ENCODE data around the gene SAT1. TPM values are rescaled to one million over a fixed set of nuclear protein-coding genes. Genes with fewer than 3 reads are reported as not detected.
A peak's percentile ranks its signal among the peaks of the same experiment; 100 is the strongest.
"Not testable (repeated sequence)": the region's sequence is repeated elsewhere in the genome, so short reads cannot be mapped to it uniquely, and the experiment has no call there.

The SAT1 gene
- 100 to 1,000 TPM; 154 to 192 TPM for total RNA-seq
- long read RNA-seq, donor 1, transcript SAT1-204 (6 exons, 1,065 nt) = major isoform, 17 of 29 reads
- long read RNA-seq, donor 1, partial matches to known transcripts = 0 of 29 reads
- long read RNA-seq, donor 1, other reads (novel, unspliced or antisense) = 6 of 29 reads
- long read RNA-seq, donor 2, transcript SAT1-209 (7 exons, 1,135 nt) = minor isoform, 21 of 229 reads
- long read RNA-seq, donor 2, transcript SAT1-204 (6 exons, 1,065 nt) = major isoform, 157 of 229 reads
- long read RNA-seq, donor 2, transcript SAT1-207 (3 exons, 1,033 nt) = minor isoform, 5 of 229 reads
- long read RNA-seq, donor 2, partial matches to known transcripts = 1 of 229 reads
- long read RNA-seq, donor 2, other reads (novel, unspliced or antisense) = 42 of 229 reads

GRCh38 chrX:23782863-23783588 is at the start of gene SAT1:
TSS of gene SAT1 (plus strand) at chrX:23783173. CDS start at chrX:23783352, 179 bp downstream.
- DNase-seq (ENCODE audit: low spot score) = peak; percentile 98
- intact Hi-C loops (cut with DNase I) = loop anchor here in 1 of 2 donors (10.0 kb wide), 1 partner anchor 122 kb away; the partner anchor contains the start of genes APOO and CXorf58

GRCh38 chrX:23736030-23736429 is 46.9 kb upstream of the SAT1 start:
- DNase-seq (ENCODE audit: low spot score) = no peak
- intact Hi-C loops (cut with DNase I) = no loop called here

GRCh38 chrX:23737413-23737812 is 45.6 kb upstream of the SAT1 start:
- intact Hi-C loops (cut with DNase I) = no loop called here
- no peak for DNase-seq (ENCODE audit: low spot score)

GRCh38 chrX:23742174-23742696 is 40.7 kb upstream of the SAT1 start:
- no peak for DNase-seq (ENCODE audit: low spot score)
- intact Hi-C loops (cut with DNase I) = no loop called here

GRCh38 chrX:23742697-23743622 is 40.0 kb upstream of the SAT1 start, which contains the start of gene ACOT9:
TSS of gene ACOT9 (minus strand) at chrX:23743276. CDS start at chrX:23743144, 132 bp downstream.
- DNase-seq (ENCODE audit: low spot score) = peak; percentile 97

GRCh38 chrX:23743623-23743971 is 39.4 kb upstream of the SAT1 start:
- intact Hi-C loops (cut with DNase I); DNase-seq (ENCODE audit: low spot score): not testable (repeated sequence)

More at GRCh38 chrX:23742697-23743622, 40.0 kb upstream of the SAT1 start, which contains the start of gene ACOT9:
- intact Hi-C loops (cut with DNase I) = no loop called here

- DNase-seq (ENCODE audit: low spot score) = no peak
- intact Hi-C loops (cut with DNase I) = no loop called here
These were observed 37.2 kb upstream of the SAT1 start for GRCh38 chrX:23745786-23746185.

GRCh38 chrX:23749129-23749528 is 33.8 kb upstream of the SAT1 start:
- intact Hi-C loops (cut with DNase I) = no loop called here
- DNase-seq (ENCODE audit: low spot score) = no peak

GRCh38 chrX:23749576-23749975 is 33.4 kb upstream of the SAT1 start:
- intact Hi-C loops (cut with DNase I) = no loop called here
- no peak for DNase-seq (ENCODE audit: low spot score)

- intact Hi-C loops (cut with DNase I) = no loop called here
These were observed 30.1 kb upstream of the SAT1 start for GRCh38 chrX:23752740-23753415.

GRCh38 chrX:23754664-23755063 is 28.3 kb upstream of the SAT1 start:
- intact Hi-C loops (cut with DNase I) = no loop called here
- no peak for DNase-seq (ENCODE audit: low spot score)

More at GRCh38 chrX:23752740-23753415, 30.1 kb upstream of the SAT1 start:
- DNase-seq (ENCODE audit: low spot score) = no peak

- no peak for DNase-seq (ENCODE audit: low spot score)
These were observed 26.8 kb upstream of the SAT1 start for GRCh38 chrX:23756165-23756564.

GRCh38 chrX:23759821-23760220 is 23.2 kb upstream of the SAT1 start:
- DNase-seq (ENCODE audit: low spot score) = no peak
- intact Hi-C loops (cut with DNase I) = no loop called here

More at GRCh38 chrX:23756165-23756564, 26.8 kb upstream of the SAT1 start:
- intact Hi-C loops (cut with DNase I) = no loop called here

- no peak for DNase-seq (ENCODE audit: low spot score)
- intact Hi-C loops (cut with DNase I) = no loop called here
These were observed 18.6 kb upstream of the SAT1 start for GRCh38 chrX:23764188-23764984.

GRCh38 chrX:23765449-23765848 is 17.5 kb upstream of the SAT1 start:
- intact Hi-C loops (cut with DNase I) = no loop called here
- no peak for DNase-seq (ENCODE audit: low spot score)

- intact Hi-C loops (cut with DNase I) = no loop called here
- DNase-seq (ENCODE audit: low spot score) = no peak
These were observed 17.1 kb upstream of the SAT1 start for GRCh38 chrX:23765868-23766267.

GRCh38 chrX:23766650-23767551 is 16.1 kb upstream of the SAT1 start:
- DNase-seq (ENCODE audit: low spot score) = no peak
- intact Hi-C loops (cut with DNase I) = no loop called here
